ENCODE measurements around the gene TUBG2.

TUBG2 gene

GRCh38 chr17:42687707-42688320 is 28.7 kb downstream of the TUBG2 start:
- no peak for TF ChIP-seq REST (IDR thresholded peaks at IDR 0.05; ENCODE audit: insufficient read depth in 1 of 2, low read depth in 2 of 2, low read length in 2 of 2)
- TF ChIP-seq FOXP2 (optimal IDR thresholded peaks at IDR 0.05; ENCODE audit: borderline replicate concordance, extremely low read depth, extremely low read length, insufficient read depth): no peak
- no peak for TF ChIP-seq POLR2AphosphoS5 (IDR thresholded peaks at IDR 0.05; ENCODE audit: low read depth, low read length)
- TF ChIP-seq TAF1 (IDR thresholded peaks at IDR 0.05; ENCODE audit: borderline replicate concordance, insufficient read depth, low read length): no peak
- TF ChIP-seq SIN3A (IDR thresholded peaks at IDR 0.05; ENCODE audit: borderline replicate concordance, insufficient read depth, low read length): no peak

GRCh38 chr17:42690596-42690995 is 31.5 kb downstream of the TUBG2 start:
- TF ChIP-seq TAF1 (IDR thresholded peaks at IDR 0.05; ENCODE audit: borderline replicate concordance, insufficient read depth, low read length): no peak
- no peak for TF ChIP-seq FOXP2 (optimal IDR thresholded peaks at IDR 0.05; ENCODE audit: borderline replicate concordance, extremely low read depth, extremely low read length, insufficient read depth)
- no peak for TF ChIP-seq REST (IDR thresholded peaks at IDR 0.05; ENCODE audit: insufficient read depth in 1 of 2, low read depth in 2 of 2, low read length in 2 of 2)
- no peak for TF ChIP-seq SIN3A (IDR thresholded peaks at IDR 0.05; ENCODE audit: borderline replicate concordance, insufficient read depth, low read length)
- TF ChIP-seq POLR2AphosphoS5 (IDR thresholded peaks at IDR 0.05; ENCODE audit: low read depth, low read length): no peak

- no peak for TF ChIP-seq SIN3A (IDR thresholded peaks at IDR 0.05; ENCODE audit: borderline replicate concordance, insufficient read depth, low read length)
- no peak for TF ChIP-seq REST (IDR thresholded peaks at IDR 0.05; ENCODE audit: insufficient read depth in 1 of 2, low read depth in 2 of 2, low read length in 2 of 2)
- TF ChIP-seq TAF1 (IDR thresholded peaks at IDR 0.05; ENCODE audit: borderline replicate concordance, insufficient read depth, low read length): no peak
- no peak for TF ChIP-seq FOXP2 (optimal IDR thresholded peaks at IDR 0.05; ENCODE audit: borderline replicate concordance, extremely low read depth, extremely low read length, insufficient read depth)
- TF ChIP-seq POLR2AphosphoS5 (IDR thresholded peaks at IDR 0.05; ENCODE audit: low read depth, low read length): no peak
These were observed 32.0 kb downstream of the TUBG2 start for GRCh38 chr17:42691021-42691545.

GRCh38 chr17:42692489-42692888 is 33.4 kb downstream of the TUBG2 start:
- TF ChIP-seq SIN3A (IDR thresholded peaks at IDR 0.05; ENCODE audit: borderline replicate concordance, insufficient read depth, low read length) (no peak), TAF1 (IDR thresholded peaks at IDR 0.05; ENCODE audit: borderline replicate concordance, insufficient read depth, low read length) (no peak), FOXP2 (optimal IDR thresholded peaks at IDR 0.05; ENCODE audit: borderline replicate concordance, extremely low read depth, extremely low read length, insufficient read depth) (no peak), POLR2AphosphoS5 (IDR thresholded peaks at IDR 0.05; ENCODE audit: low read depth, low read length) (no peak), REST (IDR thresholded peaks at IDR 0.05; ENCODE audit: insufficient read depth in 1 of 2, low read depth in 2 of 2, low read length in 2 of 2) (no peak)

Measured in PFSK-1 (cell line).